ENCODE data around the gene LRIT1.

The LRIT1 gene

DNA sequence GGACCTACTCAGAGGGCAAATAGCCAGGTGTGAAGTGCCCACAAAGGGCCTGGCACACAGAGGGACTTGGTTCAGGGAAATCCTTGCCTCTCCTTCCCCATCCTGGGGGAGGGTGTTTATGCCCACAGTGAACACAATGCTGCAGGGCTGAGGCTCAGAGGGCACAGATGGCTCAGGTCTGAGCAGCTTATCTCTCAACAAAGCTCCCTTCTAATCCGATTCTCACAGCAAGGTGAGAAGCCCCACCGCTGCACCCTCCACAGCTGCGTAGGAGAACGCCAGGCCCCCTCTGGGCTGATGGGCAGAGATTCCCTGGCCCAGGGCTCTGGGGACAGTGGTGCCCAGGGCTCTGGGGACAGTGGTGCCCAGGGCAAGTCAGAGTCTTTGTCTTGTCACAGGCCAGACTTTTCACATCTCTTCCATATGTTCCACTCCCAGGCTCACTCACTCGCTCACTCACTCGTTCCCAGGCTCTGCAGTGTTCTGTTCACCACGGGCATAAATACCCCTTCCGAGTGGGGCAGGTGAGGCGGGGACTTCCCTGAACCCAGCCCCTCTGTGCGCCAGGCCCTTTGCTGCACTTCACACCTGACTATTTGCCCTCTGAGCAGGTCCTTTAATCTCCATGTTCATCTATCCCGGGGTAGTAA, 55.7 kb downstream of the LRIT1 start:
- H3K27ac ChIP-seq (ENCODE audit: low read length): no peak overlapping the region
- H3K36me3 ChIP-seq (ENCODE audit: control insufficient read depth in 1 of 2, insufficient read depth in 2 of 2, low read length in 2 of 2): no peaks in the 10 kb centered on the region
- no peaks in the 10 kb centered on the region for H3K27me3 ChIP-seq (ENCODE audit: low read depth, low read length)
- no peak overlapping the region for H3K4me3 ChIP-seq (ENCODE audit: low read depth in 1 of 2, low read length in 2 of 2)
- no peaks in the 10 kb centered on the region for H3K4me1 ChIP-seq (ENCODE audit: control insufficient read depth in 1 of 2, insufficient read depth in 2 of 2, low read length in 2 of 2)
- H3K9me3 ChIP-seq (ENCODE audit: control insufficient read depth in 1 of 2, low read length in 2 of 2): no peaks in the 10 kb centered on the region

DNA sequence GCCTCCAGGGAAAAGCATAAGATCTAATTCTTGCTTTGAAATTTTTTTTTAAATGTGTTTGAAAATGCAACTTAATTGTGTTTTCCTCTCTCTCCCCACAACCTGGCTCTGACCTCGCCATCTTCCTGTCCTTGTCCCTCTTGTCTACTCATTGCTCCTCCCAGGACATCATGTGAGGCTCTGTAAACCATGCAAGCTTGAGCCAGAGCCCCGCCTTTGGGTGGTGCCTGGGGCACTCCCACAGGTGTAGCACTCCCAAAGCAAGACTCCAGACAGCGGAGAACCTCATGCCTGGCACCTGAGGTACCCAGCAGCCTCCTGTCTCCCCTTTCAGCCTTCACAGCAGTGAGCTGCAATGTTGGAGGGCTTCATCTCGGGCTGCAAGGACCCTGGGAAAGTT, 56.8 kb downstream of the LRIT1 start:
- H3K4me1 ChIP-seq (ENCODE audit: control insufficient read depth in 1 of 2, insufficient read depth in 2 of 2, low read length in 2 of 2): no peaks in the 10 kb centered on the region
- no peaks in the 10 kb centered on the region for H3K9me3 ChIP-seq (ENCODE audit: control insufficient read depth in 1 of 2, low read length in 2 of 2)
- no peaks in the 10 kb centered on the region for H3K36me3 ChIP-seq (ENCODE audit: control insufficient read depth in 1 of 2, insufficient read depth in 2 of 2, low read length in 2 of 2)
- H3K4me3 ChIP-seq (ENCODE audit: low read depth in 1 of 2, low read length in 2 of 2): no peak overlapping the region
- H3K27me3 ChIP-seq (ENCODE audit: low read depth, low read length): no peaks in the 10 kb centered on the region
- H3K27ac ChIP-seq (ENCODE audit: low read length): no peak overlapping the region

DNA sequence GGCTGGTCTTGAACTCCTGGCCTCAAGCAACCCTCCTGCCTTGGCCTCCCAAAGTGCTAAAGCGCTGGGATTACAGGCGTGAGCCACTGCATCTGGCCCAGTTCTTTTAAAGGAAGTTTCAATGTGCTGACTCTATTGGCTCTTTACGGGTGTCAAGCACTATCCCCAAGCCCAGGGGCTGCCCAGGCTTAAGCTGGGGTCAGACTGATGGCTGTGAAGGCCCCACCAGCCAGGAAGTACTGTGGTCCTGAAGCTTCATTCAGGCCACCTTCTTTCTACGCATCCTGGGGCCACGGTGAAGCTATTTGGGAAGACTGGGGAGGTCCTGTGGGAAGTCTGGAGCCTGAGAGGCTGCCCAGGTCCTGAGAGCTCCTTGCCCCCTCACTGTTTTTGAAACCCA, 59.7 kb downstream of the LRIT1 start:
- Histone ChIP-seq H3K4me1 (ENCODE audit: control insufficient read depth in 1 of 2, insufficient read depth in 2 of 2, low read length in 2 of 2) (no peaks in the 10 kb centered on the region), H3K9me3 (ENCODE audit: control insufficient read depth in 1 of 2, low read length in 2 of 2) (no peaks in the 10 kb centered on the region), H3K36me3 (ENCODE audit: control insufficient read depth in 1 of 2, insufficient read depth in 2 of 2, low read length in 2 of 2) (no peaks in the 10 kb centered on the region), H3K4me3 (ENCODE audit: low read depth in 1 of 2, low read length in 2 of 2) (no peak overlapping the region), H3K27ac (ENCODE audit: low read length) (no peak overlapping the region), H3K27me3 (ENCODE audit: low read depth, low read length) (no peaks in the 10 kb centered on the region)
